GM23338 (cell line): ENCODE measurements around the gene DNAL4. TPM values are rescaled to one million over a fixed set of nuclear protein-coding genes. Genes with fewer than 3 reads are reported as not detected.

Source experiments
- ATAC-seq: fragments of 200-7000 bp; cut with Tn5 transposase; 3 replicates; pipeline ENCODE4 v1.9.1; 2020
- DNase-seq: peaks from one replicate; pipeline ENCODE4 v3.0.0-alpha.2; 2015; ENCODE audit warnings: low spot score
- H2AFZ ChIP-seq: fragments of 200-600 bp; sonication (generic); 2 replicates; pipeline ENCODE4 v1.8.0; 2016; ENCODE audit warnings: antibody characterized with exemption, mild to moderate bottlenecking, moderate library complexity
- H3F3A ChIP-seq: fragments of 200-600 bp; sonication (generic); replicated peaks from 2 replicates; pipeline ENCODE4 v1.8.0; 2017; ENCODE audit warnings: antibody characterized with exemption, mixed run types, low read depth
- H3K27ac ChIP-seq: fragments of 200-600 bp; sonication (generic); 2 replicates; pipeline ENCODE4 v1.6.1; 2016; ENCODE audit warnings: low read depth
- H3K27me3 ChIP-seq: fragments of 200-600 bp; sonication (generic); 2 replicates; pipeline ENCODE4 v1.8.0; 2016; ENCODE audit warnings: mild to moderate bottlenecking, mixed run types, moderate library complexity; ENCODE audit not compliant: insufficient read depth
- H3K36me3 ChIP-seq: fragments of 200-600 bp; sonication (generic); 2 replicates; pipeline ENCODE4 v1.8.0; 2016; ENCODE audit warnings: mild to moderate bottlenecking; ENCODE audit not compliant: insufficient read depth
- H3K4me1 ChIP-seq: fragments of 200-600 bp; sonication (generic); 2 replicates; pipeline ENCODE4 v1.8.0; 2016; ENCODE audit warnings: mild to moderate bottlenecking, moderate library complexity; ENCODE audit not compliant: insufficient read depth
- H3K4me2 ChIP-seq: fragments of 200-600 bp; sonication (generic); 2 replicates; pipeline ENCODE4 v1.7.1; 2017; ENCODE audit warnings: mixed run types
- H3K4me3 ChIP-seq: fragments of 200-600 bp; sonication (generic); 2 replicates; pipeline ENCODE4 v1.6.1; 2016; ENCODE audit warnings: mixed run types
- H3K79me2 ChIP-seq: fragments of 200-600 bp; sonication (generic); replicated peaks from 2 replicates; pipeline ENCODE4 v1.8.0; 2017; ENCODE audit warnings: mild to moderate bottlenecking; ENCODE audit not compliant: insufficient read depth
- H3K9me2 ChIP-seq: fragments of 200-600 bp; sonication (generic); 2 replicates; pipeline ENCODE4 v1.8.0; 2017; ENCODE audit not compliant: insufficient read depth
- H4K20me1 ChIP-seq: fragments of 200-600 bp; sonication (generic); replicated peaks from 2 replicates; pipeline ENCODE4 v1.8.0; 2017; ENCODE audit warnings: mild to moderate bottlenecking; ENCODE audit not compliant: insufficient read depth
- H3K27ac Mint-ChIP-seq: 2 replicates; pipeline ENCODE4 v1.8.0; 2020; ENCODE audit warnings: inconsistent platforms, mild to moderate bottlenecking, moderate library complexity, mixed read lengths
- H3K27me3 Mint-ChIP-seq: 3 replicates; pipeline ENCODE4 v1.8.0; 2022; ENCODE audit warnings: low read depth, mild to moderate bottlenecking, moderate library complexity, mixed read lengths, inconsistent platforms; ENCODE audit not compliant: insufficient read depth, poor library complexity
- H3K36me3 Mint-ChIP-seq: 3 replicates; pipeline ENCODE4 v1.8.0; 2021; ENCODE audit warnings: low read depth, mild to moderate bottlenecking, inconsistent platforms, moderate library complexity, mixed read lengths
- H3K4me1 Mint-ChIP-seq: 3 replicates; pipeline ENCODE4 v1.8.0; 2020; ENCODE audit warnings: mild to moderate bottlenecking, inconsistent platforms, mixed read lengths
- H3K4me3 Mint-ChIP-seq: 3 replicates; pipeline ENCODE4 v1.8.0; 2021; ENCODE audit warnings: moderate library complexity, mild to moderate bottlenecking, inconsistent platforms, mixed read lengths
- H3K9me3 Mint-ChIP-seq: 3 replicates; pipeline ENCODE4 v1.8.0; 2020; ENCODE audit warnings: moderate library complexity, mild to moderate bottlenecking, inconsistent platforms, mixed read lengths
- CREB1 ChIP-seq: fragments of 250-450 bp; sonication (Bioruptor Pico); IDR thresholded peaks from 2 replicates; pipeline ENCODE4 v1.5.0; 2020; ENCODE audit warnings: low read depth, mild to moderate bottlenecking, moderate library complexity
- ETS1 ChIP-seq: IDR thresholded peaks from 2 replicates; pipeline ENCODE4 v1.6.1; 2016; ENCODE audit warnings: antibody characterized with exemption
- EZH2 ChIP-seq: fragments of 200-600 bp; sonication (generic); IDR thresholded peaks from one replicate; pipeline ENCODE4 v1.8.0; 2017; ENCODE audit warnings: antibody characterized with exemption, mild to moderate bottlenecking, low read depth; ENCODE audit not compliant: unreplicated experiment
- EZH2phosphoT487 ChIP-seq: fragments of 200-600 bp; sonication (generic); IDR thresholded peaks from one replicate; pipeline ENCODE4 v1.8.1; 2018; ENCODE audit warnings: antibody characterized with exemption; ENCODE audit not compliant: unreplicated experiment
- JUNB ChIP-seq: IDR thresholded peaks from one replicate; pipeline ENCODE4 v1.6.1; 2016; ENCODE audit warnings: antibody characterized with exemption; ENCODE audit not compliant: unreplicated experiment
- NANOG ChIP-seq: IDR thresholded peaks from 2 replicates; pipeline ENCODE4 v1.6.1; 2016; ENCODE audit warnings: antibody characterized with exemption, borderline replicate concordance
- POLR2AphosphoS5 ChIP-seq: IDR thresholded peaks from 2 replicates; pipeline ENCODE4 v1.6.1; 2016; ENCODE audit warnings: antibody characterized with exemption, low read depth
- REST ChIP-seq: IDR thresholded peaks from one replicate; pipeline ENCODE4 v1.6.1; 2018; ENCODE audit warnings: antibody characterized with exemption; ENCODE audit not compliant: unreplicated experiment
- STAT1 ChIP-seq: IDR thresholded peaks from one replicate; pipeline ENCODE4 v1.6.1; 2016; ENCODE audit warnings: antibody characterized with exemption; ENCODE audit not compliant: unreplicated experiment
- ZNF114 ChIP-seq: fragments of 250-450 bp; sonication (Bioruptor Pico); IDR thresholded peaks from 2 replicates; pipeline ENCODE4 v1.5.0; 2020; ENCODE audit warnings: mild to moderate bottlenecking, moderate library complexity
- ZNF331 ChIP-seq: fragments of 250-450 bp; sonication (Bioruptor Pico); IDR thresholded peaks from 2 replicates; pipeline ENCODE4 v1.5.0; 2020; ENCODE audit warnings: low read depth, mild to moderate bottlenecking, moderate library complexity
- polyA plus RNA-seq: library from polyadenylated mRNA; unstranded; fragments of >200 nt; fragmentation: Nextera tagmentation; extraction: Ambion mirVana; gene quantifications from 2 replicates; pipeline ENCODE4 v1.2.1, GENCODE V29; 2016
- total RNA-seq: library from RNA; depleted of rRNA; stranded (reverse); fragments of >200 nt; shearing (Covaris generic); gene quantifications from 2 replicates; pipeline ENCODE4 v1.2.3, GENCODE V29; 2014
- TF ChIP-seq, protein P1 (sequence below): fragments of 250-450 bp; sonication (Bioruptor Pico); IDR thresholded peaks from 2 replicates; pipeline ENCODE4 v1.5.0; 2020; ENCODE audit warnings: mild to moderate bottlenecking, moderate library complexity

The DNAL4 gene
- total and polyA plus RNA-seq, 2 experiments from 2014 or later: 9.3 to 10.0 TPM

GRCh38 chr22:38798496-38798895, 4.6 kb upstream of the DNAL4 start:
- peaks cover 3% of the 10 kb centered on the region; the same call in 1 of the 3 replicates for H3K36me3 Mint-ChIP-seq
- Histone ChIP-seq H3K4me3 (no peak overlapping the region), H4K20me1 (no peaks in the 10 kb centered on the region), H2AFZ (no peak overlapping the region), H3K79me2 (no peaks in the 10 kb centered on the region), H3F3A (no peaks in the 10 kb centered on the region), H3K36me3 (no peaks in the 10 kb centered on the region), H3K27me3 (peaks cover 9% of the 10 kb centered on the region; the same call in 1 of the 2 replicates), H3K27ac (no peak overlapping the region), H3K4me2 (no peak overlapping the region), H3K9me2 (peaks cover 4% of the 10 kb centered on the region), H3K4me1 (peaks cover 11% of the 10 kb centered on the region; the same call in 1 of the 2 replicates)
- peaks cover 11% of the 10 kb centered on the region for H3K27me3 Mint-ChIP-seq
- H3K4me3 Mint-ChIP-seq: no peak overlapping the region
- H3K4me1 Mint-ChIP-seq: peaks cover 5% of the 10 kb centered on the region; the same call in 2 of the 3 replicates
- no peak for ATAC-seq
- DNase-seq: no peak
- no peaks in the 10 kb centered on the region for H3K9me3 Mint-ChIP-seq
- H3K27ac Mint-ChIP-seq: no peak overlapping the region
- no peak for TF ChIP-seq CREB1 (CRISPR knock-in tag)
- no peak for TF ChIP-seq ETS1
- TF ChIP-seq JUNB: no peak
- no peak for TF ChIP-seq EZH2
- no peak for TF ChIP-seq ZNF331 (CRISPR knock-in tag)
- TF ChIP-seq EZH2phosphoT487: no peak
- no peak for TF ChIP-seq ZNF114
- no peak for TF ChIP-seq REST
- TF ChIP-seq, protein P1, sequence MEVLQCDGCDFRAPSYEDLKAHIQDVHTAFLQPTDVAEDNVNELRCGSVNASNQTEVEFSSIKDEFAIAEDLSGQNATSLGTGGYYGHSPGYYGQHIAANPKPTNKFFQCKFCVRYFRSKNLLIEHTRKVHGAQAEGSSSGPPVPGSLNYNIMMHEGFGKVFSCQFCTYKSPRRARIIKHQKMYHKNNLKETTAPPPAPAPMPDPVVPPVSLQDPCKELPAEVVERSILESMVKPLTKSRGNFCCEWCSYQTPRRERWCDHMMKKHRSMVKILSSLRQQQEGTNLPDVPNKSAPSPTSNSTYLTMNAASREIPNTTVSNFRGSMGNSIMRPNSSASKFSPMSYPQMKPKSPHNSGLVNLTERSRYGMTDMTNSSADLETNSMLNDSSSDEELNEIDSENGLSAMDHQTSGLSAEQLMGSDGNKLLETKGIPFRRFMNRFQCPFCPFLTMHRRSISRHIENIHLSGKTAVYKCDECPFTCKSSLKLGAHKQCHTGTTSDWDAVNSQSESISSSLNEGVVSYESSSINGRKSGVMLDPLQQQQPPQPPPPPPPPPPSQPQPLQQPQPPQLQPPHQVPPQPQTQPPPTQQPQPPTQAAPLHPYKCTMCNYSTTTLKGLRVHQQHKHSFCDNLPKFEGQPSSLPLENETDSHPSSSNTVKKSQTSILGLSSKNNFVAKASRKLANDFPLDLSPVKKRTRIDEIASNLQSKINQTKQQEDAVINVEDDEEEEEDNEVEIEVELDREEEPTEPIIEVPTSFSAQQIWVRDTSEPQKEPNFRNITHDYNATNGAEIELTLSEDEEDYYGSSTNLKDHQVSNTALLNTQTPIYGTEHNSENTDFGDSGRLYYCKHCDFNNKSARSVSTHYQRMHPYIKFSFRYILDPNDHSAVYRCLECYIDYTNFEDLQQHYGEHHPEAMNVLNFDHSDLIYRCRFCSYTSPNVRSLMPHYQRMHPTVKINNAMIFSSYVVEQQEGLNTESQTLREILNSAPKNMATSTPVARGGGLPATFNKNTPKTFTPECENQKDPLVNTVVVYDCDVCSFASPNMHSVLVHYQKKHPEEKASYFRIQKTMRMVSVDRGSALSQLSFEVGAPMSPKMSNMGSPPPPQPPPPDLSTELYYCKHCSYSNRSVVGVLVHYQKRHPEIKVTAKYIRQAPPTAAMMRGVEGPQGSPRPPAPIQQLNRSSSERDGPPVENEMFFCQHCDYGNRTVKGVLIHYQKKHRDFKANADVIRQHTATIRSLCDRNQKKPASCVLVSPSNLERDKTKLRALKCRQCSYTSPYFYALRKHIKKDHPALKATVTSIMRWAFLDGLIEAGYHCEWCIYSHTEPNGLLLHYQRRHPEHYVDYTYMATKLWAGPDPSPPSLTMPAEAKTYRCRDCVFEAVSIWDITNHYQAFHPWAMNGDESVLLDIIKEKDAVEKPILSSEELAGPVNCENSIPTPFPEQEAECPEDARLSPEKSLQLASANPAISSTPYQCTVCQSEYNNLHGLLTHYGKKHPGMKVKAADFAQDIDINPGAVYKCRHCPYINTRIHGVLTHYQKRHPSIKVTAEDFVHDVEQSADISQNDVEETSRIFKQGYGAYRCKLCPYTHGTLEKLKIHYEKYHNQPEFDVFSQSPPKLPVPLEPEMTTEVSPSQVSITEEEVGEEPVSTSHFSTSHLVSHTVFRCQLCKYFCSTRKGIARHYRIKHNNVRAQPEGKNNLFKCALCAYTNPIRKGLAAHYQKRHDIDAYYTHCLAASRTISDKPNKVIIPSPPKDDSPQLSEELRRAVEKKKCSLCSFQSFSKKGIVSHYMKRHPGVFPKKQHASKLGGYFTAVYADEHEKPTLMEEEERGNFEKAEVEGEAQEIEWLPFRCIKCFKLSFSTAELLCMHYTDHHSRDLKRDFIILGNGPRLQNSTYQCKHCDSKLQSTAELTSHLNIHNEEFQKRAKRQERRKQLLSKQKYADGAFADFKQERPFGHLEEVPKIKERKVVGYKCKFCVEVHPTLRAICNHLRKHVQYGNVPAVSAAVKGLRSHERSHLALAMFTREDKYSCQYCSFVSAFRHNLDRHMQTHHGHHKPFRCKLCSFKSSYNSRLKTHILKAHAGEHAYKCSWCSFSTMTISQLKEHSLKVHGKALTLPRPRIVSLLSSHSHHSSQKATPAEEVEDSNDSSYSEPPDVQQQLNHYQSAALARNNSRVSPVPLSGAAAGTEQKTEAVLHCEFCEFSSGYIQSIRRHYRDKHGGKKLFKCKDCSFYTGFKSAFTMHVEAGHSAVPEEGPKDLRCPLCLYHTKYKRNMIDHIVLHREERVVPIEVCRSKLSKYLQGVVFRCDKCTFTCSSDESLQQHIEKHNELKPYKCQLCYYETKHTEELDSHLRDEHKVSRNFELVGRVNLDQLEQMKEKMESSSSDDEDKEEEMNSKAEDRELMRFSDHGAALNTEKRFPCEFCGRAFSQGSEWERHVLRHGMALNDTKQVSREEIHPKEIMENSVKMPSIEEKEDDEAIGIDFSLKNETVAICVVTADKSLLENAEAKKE (CRISPR knock-in tag): no peak
- TF ChIP-seq POLR2AphosphoS5: no peak
- no peak for TF ChIP-seq STAT1
- no peak for TF ChIP-seq NANOG
